Esophagus (tissue), 2 donors: ENCODE results near the gene PTPN14. TPM values are rescaled to one million over a fixed set of nuclear protein-coding genes. Genes with fewer than 3 reads are reported as not detected.

Source experiments
- H3K27ac ChIP-seq, 2 donors: one replicate each; pipeline ENCODE4 v1.5.1; 2013; ENCODE audit warnings: low read depth in 2 of 2, mild to moderate bottlenecking in 2 of 2, inconsistent platforms in 1 of 2, low read length in 1 of 2, moderate library complexity in 1 of 2
- H3K27me3 ChIP-seq, 2 donors: one replicate each; pipeline ENCODE4 v1.6.1; 2013; ENCODE audit warnings: low read length in 2 of 2, control low read depth in 1 of 2, mild to moderate bottlenecking in 1 of 2; ENCODE audit not compliant: insufficient read depth in 2 of 2, control insufficient read depth in 1 of 2
- H3K36me3 ChIP-seq, 2 donors: one replicate each; pipeline ENCODE4 v1.6.1; 2013; ENCODE audit warnings: low read length in 1 of 2; ENCODE audit not compliant: control insufficient read depth in 2 of 2, insufficient read depth in 2 of 2
- H3K4me1 ChIP-seq, 2 donors: one replicate each; pipeline ENCODE4 v1.6.1; 2013; ENCODE audit warnings: low read length in 1 of 2; ENCODE audit not compliant: control insufficient read depth in 2 of 2, insufficient read depth in 2 of 2
- H3K4me3 ChIP-seq, 2 donors: one replicate each; pipeline ENCODE4 v1.5.1; 2013; ENCODE audit warnings: low read length in 2 of 2, mild to moderate bottlenecking in 2 of 2, low read depth in 1 of 2, moderate library complexity in 1 of 2
- H3K9me3 ChIP-seq, 2 donors: one replicate each; pipeline ENCODE4 v1.6.1; 2013; ENCODE audit warnings: mild to moderate bottlenecking in 2 of 2, low read depth in 1 of 2, low read length in 1 of 2, moderate library complexity in 1 of 2; ENCODE audit not compliant: control insufficient read depth in 2 of 2, insufficient read depth in 1 of 2
- WGBS, 2 donors: extraction: QIAGEN DNeasy Blood & Tissue Kit; methylation state at CpG; one replicate each; pipeline ENCODE4 v1.1.7; 2013; 5-methylcytosine and 5-hydroxymethylcytosine counted together
- polyA plus RNA-seq, 2 donors: library from polyadenylated mRNA; stranded (reverse); fragments of 200-250 nt; gene quantifications; one replicate each; pipeline ENCODE4 v1.2.3, GENCODE V29; 2013
- donor health status: healthy with polysubstance abuse.
- donor health status: Bipolar disorder and iron deficiency.

Gene PTPN14
- polyA plus RNA-seq, 2 donors = 2.4 to 4.1 TPM

DNA sequence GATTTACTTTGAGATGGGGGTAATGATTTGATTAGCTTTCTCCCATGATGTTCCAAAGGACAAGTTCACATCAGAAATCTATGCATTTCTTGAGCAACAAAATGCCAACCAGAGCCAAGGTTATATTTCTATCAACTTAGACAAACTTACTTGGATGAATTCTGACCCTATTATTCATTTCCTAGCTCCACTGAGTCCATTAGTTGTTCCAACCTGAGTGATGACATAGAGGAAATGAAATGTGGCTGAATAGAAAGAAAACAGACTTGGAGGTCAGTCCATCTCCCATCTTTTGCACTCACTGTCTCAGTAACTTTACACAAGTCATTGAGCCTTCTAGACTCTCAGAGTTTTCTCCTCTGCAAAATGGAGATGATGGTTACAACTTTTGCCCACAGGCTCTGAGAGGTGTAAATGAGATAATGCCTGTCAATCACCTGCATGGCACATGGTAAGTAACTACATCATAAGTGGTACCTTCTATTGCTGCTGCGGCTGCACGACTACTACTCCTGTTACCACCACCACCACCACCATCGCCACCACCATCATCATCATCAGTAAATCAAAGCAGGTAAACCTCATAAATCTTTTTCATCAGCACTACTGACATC, 98.2 kb downstream of the PTPN14 start:
- H3K36me3 ChIP-seq = no peaks in the 10 kb centered on the region
- no peak overlapping the region for H3K4me3 ChIP-seq
- no peak overlapping the region for H3K27ac ChIP-seq
- H3K27me3 ChIP-seq = no peaks in the 10 kb centered on the region
- H3K9me3 ChIP-seq = no peaks in the 10 kb centered on the region
- H3K4me1 ChIP-seq = peaks cover 2 to 5% of the 10 kb centered on the region in 2 donors
- 94 to 95% methylated on average over 3 of the region's 3 CpGs for WGBS, 2 donors

DNA sequence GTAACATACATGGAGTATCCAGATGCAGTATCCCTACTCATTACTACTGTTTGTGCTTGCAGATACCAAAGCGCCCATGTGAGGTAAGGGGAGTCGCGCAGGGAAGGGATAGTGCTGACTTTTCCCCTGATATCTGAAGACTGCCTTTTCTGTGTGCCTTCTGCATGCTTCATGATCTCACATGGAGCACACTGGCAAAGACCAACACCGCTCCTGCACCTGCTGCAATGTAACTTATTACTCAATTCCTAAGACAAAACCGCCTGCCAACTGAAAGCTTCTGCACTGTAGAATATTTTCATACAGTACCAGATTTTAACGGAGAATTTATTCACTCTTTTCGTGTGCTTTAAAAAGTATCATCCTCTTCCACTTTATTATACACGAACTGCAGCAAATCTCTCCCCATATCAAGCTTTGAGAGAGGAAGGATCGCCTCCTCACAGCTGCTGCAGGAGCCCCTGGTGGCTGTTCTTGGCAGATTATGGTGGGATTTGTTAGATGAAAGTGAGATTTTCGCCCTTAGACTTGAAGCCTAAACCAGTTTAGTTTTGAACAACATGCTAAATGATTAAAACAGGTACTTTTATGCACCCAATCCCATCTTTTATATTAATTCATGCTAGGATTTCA, 99.1 kb downstream of the PTPN14 start:
- Histone ChIP-seq H3K36me3 (no peaks in the 10 kb centered on the region), H3K27me3 (no peaks in the 10 kb centered on the region)
- 89 to 90% methylated on average over 10 of the region's 10 CpGs for WGBS, 2 donors

DNA sequence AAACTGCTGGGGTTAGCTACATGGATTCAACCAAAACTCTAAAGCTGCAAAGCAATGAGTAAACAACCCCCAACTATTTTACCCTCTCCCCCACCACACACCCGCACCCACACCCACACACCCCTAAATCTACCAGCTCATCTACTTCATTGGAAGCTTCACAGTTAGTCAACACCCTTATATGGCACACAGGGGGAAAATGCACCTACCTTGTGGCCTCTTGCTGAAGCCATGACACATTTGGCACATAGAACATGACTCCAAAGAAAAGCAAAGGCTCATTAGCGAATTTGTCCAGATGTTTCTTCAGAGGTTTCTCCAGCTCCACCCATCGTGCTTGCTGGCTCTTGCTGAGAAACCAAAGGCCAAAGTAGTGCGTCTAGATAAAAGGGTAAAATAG, 99.8 kb downstream of the PTPN14 start:
- WGBS, 2 donors = 54 to 70% methylated on average over 4 of the region's 4 CpGs
- Histone ChIP-seq H3K27ac (no peak overlapping the region), H3K4me1 (peaks cover 2 to 5% of the 10 kb centered on the region in 2 donors)

More for the DNA sequence above, 99.1 kb downstream of the PTPN14 start:
- H3K4me3 ChIP-seq = no peak overlapping the region
- no peak overlapping the region for H3K27ac ChIP-seq
- H3K9me3 ChIP-seq = no peaks in the 10 kb centered on the region
- peaks cover 2 to 5% of the 10 kb centered on the region in 2 donors for H3K4me1 ChIP-seq

DNA sequence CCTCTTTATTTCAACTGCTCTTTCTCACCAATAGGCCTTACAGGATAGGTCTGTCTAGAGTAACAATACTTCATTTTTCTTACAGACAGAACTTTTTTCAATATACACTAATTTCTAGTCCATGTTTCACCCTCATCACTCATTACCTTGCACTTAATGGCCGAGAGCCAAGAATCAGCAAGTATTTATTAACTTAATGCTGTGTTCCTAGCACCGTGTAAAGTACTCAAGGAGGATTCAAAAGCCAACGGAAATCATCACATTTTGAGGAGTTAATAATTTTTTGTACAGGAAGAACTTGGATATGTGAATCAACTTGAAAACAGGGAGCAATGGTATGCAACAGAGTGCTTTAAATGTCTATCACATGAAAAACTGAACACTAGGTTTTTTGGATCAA, 102.0 kb downstream of the PTPN14 start:
- 81 to 91% methylated on average over 3 of the region's 3 CpGs for WGBS, 2 donors
- Histone ChIP-seq H3K4me1 (peaks cover 2 to 5% of the 10 kb centered on the region in 2 donors), H3K27me3 (no peaks in the 10 kb centered on the region), H3K9me3 (no peaks in the 10 kb centered on the region), H3K27ac (no peak overlapping the region), H3K4me3 (no peak overlapping the region), H3K36me3 (no peaks in the 10 kb centered on the region)

More for the DNA sequence above, 99.8 kb downstream of the PTPN14 start:
- Histone ChIP-seq H3K9me3 (no peaks in the 10 kb centered on the region), H3K36me3 (no peaks in the 10 kb centered on the region), H3K4me3 (no peak overlapping the region), H3K27me3 (no peaks in the 10 kb centered on the region)

DNA sequence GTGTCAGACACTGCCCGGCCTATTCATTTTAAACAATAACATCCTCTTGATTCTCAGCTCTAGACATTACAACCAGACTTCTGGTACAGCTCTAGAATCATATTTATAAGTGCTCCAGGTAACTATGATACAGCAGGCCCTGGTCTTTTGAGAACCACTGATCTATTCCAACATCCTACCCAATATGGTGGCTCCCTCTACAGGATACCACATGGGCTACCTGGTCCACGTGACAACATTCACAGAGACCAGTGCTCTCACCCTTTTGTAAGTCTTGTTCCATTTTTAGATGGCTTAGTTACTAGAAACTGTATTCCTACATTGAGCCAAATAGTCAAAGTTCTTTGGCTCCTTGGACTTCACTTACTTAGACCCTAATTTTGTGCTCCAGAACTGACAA, 102.9 kb downstream of the PTPN14 start:
- Histone ChIP-seq H3K9me3 (no peaks in the 10 kb centered on the region), H3K27me3 (no peaks in the 10 kb centered on the region), H3K4me3 (no peak overlapping the region), H3K27ac (no peak overlapping the region), H3K36me3 (no peaks in the 10 kb centered on the region), H3K4me1 (peaks cover 2 to 5% of the 10 kb centered on the region in 2 donors)
- 94 to 96% methylated on average over 2 of the region's 2 CpGs for WGBS, 2 donors

DNA sequence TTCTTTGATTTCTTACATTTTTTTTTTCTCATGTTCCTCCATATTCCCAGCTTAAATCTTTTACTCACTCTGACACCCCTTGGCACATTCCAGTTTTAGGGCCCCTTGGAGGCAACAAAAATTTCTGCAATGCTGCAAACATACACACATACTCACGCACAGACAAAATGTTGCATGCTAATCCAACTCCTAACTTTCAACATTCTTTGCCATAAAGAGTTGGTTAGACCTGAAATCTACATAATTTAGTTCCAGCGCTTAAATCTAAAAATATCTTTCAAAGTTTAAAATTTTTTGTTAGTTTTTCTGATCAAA, 103.9 kb downstream of the PTPN14 start:
- no peaks in the 10 kb centered on the region for H3K27me3 ChIP-seq
- no peaks in the 10 kb centered on the region for H3K9me3 ChIP-seq
- peak overlapping the region in 1 of 2 donors; percentile 57 for H3K27ac ChIP-seq
- H3K36me3 ChIP-seq = no peaks in the 10 kb centered on the region
- WGBS, 2 donors = 81 to 88% methylated on average over 2 of the region's 2 CpGs
- H3K4me3 ChIP-seq = no peak overlapping the region
- peaks cover 0 to 5% of the 10 kb centered on the region in 2 donors for H3K4me1 ChIP-seq

DNA sequence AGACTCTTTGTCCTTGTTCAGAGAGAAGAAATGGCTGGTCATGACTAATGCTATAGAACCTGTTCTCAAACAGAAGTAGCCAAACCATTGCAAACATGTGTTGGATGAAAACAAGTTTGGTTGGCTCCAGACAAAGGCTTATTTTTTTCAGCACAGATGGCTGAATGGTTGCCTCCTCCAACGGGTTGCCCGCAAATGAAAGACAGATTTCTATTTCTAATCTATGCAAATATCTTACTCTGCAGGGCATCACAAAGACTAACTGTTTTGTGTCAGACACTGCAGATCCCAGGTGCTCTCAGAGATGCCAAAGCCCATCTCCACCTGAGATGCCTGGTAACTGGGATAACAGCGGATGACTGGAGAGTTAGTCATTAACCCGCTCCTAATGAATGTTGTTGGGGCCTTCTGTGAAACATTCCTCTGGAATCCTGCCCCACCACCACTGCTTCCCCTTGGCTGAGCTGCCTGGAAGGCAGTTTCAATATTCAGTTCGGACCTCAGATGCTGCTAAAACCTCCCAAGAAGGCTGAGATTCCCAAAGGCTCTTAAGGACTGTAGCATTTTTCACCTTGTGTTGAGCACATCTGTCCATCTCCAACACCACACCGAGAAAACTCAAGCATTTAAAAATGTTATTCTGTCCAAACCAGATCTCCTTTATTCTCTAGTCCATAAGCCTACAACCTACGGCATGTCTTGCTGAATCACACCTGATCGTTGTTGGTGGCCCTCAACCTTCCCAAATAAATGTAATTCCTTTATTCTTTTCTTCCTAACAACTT, 104.4 kb downstream of the PTPN14 start:
- no peaks in the 10 kb centered on the region for H3K9me3 ChIP-seq

DNA sequence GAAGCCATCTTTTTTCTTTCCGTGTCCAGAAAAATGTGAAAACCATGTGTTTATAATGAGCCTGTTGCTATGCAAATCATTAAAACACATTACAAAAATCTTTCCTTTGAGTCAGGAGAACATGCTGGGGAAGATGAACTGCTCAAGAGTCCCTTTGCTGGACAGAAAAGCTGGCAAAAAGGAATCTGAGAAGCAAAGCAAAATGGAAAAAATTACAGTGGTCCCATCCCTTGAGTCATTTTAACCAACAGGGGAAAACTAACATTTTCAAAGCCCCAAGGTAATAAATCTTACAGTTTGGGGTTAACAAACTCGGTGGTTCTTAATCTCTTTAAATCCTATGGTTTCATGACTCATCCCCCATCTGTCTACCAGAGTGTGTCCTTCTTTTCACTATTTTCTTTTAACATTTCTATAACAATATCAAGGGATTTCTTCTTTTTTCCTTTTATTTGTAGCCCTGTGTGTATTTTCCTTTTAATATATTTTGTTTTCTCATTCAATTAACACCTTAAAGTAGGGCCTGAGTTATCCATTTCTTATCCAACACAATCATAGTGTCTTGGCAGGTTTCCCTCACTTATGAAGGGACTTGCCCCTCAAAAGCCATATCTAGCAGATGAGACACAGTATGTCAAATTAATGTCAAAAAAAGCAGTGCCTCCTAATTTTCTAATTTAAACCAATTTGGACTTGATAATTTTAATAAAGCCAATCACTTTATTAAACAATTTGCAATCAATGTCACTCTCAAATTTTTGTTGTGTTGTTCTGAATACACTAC, 105.4 kb downstream of the PTPN14 start:
- peak overlapping the region in 1 of 2 donors; percentile 43 for H3K27ac ChIP-seq
- no peaks in the 10 kb centered on the region for H3K4me1 ChIP-seq
- WGBS, 2 donors = 12 to 34% methylated on average over 2 of the region's 2 CpGs
- no peaks in the 10 kb centered on the region for H3K27me3 ChIP-seq
- no peaks in the 10 kb centered on the region for H3K9me3 ChIP-seq
- H3K4me3 ChIP-seq = no peak overlapping the region
- H3K36me3 ChIP-seq = no peaks in the 10 kb centered on the region

More for the DNA sequence above, 104.4 kb downstream of the PTPN14 start:
- 45 to 54% methylated on average over 8 of the region's 8 CpGs for WGBS, 2 donors
- no peak overlapping the region for H3K4me3 ChIP-seq
- H3K27ac ChIP-seq = peak overlapping the region; percentile 54 to 57
- peaks cover 0 to 2% of the 10 kb centered on the region in 2 donors for H3K4me1 ChIP-seq
- no peaks in the 10 kb centered on the region for H3K27me3 ChIP-seq
- H3K36me3 ChIP-seq = no peaks in the 10 kb centered on the region

DNA sequence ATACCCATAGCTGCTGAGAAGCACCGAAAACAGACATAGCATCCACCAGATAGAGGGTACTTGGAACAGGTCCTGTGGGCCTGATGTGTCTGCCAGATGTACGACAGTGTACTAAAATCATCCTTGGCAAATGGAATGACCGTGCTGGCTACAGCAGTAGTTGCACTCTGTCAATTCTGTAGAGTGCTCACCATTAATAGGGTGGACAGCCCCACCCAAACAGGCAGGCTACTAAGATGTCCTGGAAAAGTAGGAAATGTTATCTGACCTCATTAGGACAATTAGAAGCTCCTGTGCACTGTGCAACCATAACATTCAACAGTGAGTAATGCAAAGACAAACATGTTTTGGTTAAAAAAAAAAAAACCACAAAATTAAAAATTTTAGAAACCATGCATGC, 106.2 kb downstream of the PTPN14 start:
- no peaks in the 10 kb centered on the region for H3K4me1 ChIP-seq

More for the DNA sequence above, 106.2 kb downstream of the PTPN14 start:
- WGBS, 2 donors = 70 to 75% methylated on average over 3 of the region's 3 CpGs
- Histone ChIP-seq H3K4me3 (no peak overlapping the region), H3K9me3 (no peaks in the 10 kb centered on the region), H3K27ac (no peak overlapping the region), H3K27me3 (no peaks in the 10 kb centered on the region), H3K36me3 (no peaks in the 10 kb centered on the region)
